ENCODE data around the gene PPP1CA. TPM values are rescaled to one million over a fixed set of nuclear protein-coding genes. Genes with fewer than 3 reads are reported as not detected.
"Not testable (repeated sequence)": the region's sequence is repeated elsewhere in the genome, so short reads cannot be mapped to it uniquely, and the experiment has no call there.

PPP1CA gene
- total RNA-seq, 1 donor from 2014 or later = 218 TPM

DNA sequence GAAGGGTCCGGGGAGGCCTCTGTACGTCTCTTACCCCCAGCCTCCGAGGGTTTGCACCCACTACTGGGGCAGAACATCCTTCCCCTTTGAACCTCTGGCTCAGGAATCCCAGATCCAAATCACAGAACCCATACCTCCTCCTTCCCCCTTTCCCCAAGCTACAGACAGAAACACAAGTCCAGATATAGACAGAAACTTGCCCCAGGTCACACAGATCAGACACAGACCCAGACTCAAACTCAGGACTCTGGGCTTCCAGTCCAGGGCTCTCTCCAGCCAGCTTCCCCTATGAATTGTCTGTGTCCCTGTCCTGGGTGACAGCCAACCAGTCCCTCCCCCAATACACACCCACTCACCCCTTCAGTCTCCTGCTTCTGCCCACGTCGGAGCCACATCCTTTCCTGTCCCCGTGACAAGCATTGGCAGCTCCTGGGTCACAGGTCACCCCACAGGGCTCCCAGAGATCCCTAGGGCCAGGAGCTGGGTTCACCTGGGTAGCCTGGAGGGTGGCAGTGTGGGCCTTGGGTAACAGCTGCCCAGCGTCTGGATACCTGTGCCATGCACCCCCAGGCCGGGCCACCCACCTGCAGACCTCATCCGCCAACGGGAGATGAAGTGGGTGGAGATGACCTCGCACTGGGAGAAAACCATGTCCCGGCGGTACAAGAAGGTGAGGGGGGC, 3.0 kb upstream of the PPP1CA start:
- no peak for DNase-seq (ENCODE audit: extremely low read depth, low read depth, low spot score)

DNA sequence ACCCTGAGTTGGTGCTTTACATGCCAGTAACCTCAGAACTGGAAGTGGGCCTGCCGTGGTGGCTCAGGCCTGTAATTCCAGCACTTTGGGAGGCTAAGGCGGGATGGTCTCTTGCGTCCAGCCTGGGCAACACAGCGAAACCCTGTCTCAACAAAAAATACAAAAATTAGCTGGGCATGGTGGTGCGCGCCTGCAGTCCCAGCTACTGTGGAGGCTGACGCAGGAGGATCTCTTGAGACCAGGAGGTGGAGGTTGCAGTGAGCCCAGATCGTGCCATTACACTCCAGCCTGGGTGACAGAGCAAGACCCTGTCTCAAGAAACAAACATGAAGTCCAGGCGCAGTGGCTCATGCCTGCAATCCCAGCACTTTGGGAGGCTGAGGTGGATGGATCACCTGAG, 1.4 kb upstream of the PPP1CA start:
- DNase-seq (ENCODE audit: extremely low read depth, low read depth, low spot score) = not testable (repeated sequence)

DNA sequence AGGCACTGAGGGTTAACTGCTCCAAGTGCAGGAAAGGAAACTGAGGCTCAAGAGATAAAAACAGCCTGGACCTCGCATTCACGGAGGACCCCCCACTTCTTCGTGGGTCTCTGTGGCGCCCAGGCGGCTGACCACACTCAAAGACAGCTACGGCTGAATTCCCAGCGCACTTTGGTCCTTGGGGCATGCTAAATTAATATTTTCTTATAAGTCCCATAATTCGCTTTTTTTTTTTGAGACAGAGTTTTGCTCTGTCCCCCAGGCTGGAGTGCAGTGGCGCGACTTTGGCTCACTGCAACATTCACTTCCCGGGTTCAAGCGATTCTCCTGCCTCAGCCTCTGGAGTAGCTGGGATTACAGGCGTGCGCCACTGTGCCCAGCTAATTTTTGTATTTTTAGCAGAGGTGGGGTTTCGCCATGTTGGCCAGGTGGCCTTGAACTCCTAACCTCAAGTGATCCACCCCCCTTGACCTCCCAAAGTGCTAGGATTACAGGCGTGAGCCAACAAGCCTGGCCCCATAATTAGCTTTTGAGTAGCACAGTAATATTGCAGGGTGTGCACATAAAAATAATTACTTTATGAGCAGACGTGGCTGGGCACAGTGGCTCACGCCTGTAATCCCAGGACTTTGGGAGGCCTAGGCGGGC, 658 bp upstream of the PPP1CA start:
- not testable (repeated sequence) for DNase-seq (ENCODE audit: extremely low read depth, low read depth, low spot score)

DNA sequence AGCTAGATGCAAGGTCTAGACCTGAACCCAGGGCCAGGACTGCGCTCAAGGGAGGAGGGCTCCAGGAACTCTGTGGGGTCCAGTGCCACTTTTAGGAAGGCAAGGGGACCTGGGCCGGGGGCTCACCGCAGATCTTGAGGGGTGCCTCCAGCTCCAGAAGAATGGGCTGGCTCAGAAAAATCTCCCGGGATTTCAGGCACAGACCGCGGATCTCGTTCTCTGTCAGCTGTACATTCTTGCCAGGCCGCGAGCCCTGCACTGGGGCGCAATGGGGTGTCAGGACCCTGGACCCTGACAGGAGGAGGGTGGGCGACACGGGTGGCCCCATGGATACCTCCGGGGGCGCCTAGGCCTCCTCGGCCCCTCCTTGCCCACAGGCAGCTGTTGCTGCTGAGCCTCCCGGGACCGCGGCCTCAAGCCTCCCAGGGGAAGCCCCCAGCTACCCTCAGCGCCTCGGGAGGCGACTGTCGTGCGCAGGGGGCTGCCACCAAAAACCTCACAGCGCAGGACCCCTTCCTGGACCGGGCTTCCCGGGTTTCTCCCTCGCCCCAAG, 640 bp downstream of the PPP1CA start:
- no peak for DNase-seq (ENCODE audit: extremely low read depth, low read depth, low spot score)

DNA sequence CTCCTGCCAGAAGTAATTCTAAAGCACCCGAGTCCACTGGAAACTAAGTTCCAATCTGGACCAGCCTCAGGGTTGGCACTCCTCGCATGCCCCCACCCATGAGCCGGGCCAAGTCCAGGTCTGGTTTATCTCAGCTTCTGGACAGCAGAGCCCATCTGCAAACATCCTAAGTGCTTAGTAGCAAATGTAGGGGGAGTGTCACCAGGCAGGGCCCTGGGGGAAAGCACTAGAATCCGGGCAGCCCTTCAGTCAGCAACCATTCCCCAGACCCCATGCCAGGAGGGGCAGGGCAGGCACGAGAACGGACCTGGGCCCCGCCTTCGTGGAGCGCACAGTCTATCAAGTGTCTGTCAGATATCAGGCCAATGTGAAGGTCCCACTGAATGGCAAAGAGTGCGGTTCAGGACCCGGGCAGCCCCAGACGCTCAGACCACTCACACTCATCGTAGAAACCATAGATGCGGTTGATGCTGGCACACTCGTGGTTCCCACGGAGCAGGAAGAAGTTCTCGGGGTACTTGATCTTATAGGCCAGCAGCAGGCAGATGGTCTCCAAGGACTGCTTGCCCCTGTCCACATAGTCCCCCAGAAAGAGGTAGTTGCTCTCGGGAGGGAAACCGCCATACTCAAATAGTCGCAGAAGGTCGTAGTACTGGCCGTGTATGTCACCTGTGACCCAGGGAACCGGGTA, 1.3 kb downstream of the PPP1CA start:
- no peak for DNase-seq (ENCODE audit: extremely low read depth, low read depth, low spot score)

DNA sequence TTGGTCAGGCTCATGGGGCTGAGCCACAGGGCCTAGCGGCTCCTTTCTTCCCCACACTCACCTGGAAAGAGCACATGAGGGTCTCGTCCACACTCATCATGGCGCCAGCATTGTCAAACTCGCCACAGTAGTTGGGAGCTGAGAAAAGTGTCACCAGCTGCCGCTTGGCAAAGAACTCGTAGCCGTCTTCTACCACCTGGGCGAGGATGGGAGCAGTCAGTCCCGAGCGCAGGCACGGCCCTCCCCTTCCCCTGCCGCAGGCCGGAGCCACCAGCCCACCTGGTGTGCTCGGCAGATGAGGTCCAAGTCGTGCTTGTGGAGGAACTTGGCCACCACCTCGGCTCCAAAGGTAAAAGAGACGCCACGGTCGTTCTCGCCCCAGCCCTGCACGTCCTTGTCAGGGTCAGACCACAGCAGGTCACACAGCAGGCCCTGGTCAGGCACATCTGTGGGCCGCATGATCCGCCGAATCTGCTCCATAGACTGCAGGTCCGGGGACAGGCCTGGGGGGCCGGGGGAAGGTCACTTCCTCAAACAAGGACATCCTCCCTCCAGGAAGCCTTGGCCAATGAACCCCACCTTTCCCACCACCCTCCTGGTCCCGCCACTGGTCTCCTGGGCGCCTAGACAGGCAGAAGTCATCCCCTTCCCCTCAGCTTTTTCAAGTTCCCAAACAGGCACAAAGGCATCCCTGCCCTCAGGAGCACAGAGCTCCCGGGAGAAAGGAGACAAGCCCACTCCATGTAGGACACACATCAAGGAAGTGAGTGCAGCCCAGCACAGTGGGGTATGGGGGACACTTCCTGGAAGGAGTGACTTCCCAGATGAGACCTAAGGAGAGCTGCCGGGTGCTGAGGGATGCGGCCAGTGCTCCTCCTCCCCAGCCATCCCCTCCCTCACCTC, 2.7 kb downstream of the PPP1CA start:
- DNase-seq (ENCODE audit: extremely low read depth, low read depth, low spot score) = no peak

DNA sequence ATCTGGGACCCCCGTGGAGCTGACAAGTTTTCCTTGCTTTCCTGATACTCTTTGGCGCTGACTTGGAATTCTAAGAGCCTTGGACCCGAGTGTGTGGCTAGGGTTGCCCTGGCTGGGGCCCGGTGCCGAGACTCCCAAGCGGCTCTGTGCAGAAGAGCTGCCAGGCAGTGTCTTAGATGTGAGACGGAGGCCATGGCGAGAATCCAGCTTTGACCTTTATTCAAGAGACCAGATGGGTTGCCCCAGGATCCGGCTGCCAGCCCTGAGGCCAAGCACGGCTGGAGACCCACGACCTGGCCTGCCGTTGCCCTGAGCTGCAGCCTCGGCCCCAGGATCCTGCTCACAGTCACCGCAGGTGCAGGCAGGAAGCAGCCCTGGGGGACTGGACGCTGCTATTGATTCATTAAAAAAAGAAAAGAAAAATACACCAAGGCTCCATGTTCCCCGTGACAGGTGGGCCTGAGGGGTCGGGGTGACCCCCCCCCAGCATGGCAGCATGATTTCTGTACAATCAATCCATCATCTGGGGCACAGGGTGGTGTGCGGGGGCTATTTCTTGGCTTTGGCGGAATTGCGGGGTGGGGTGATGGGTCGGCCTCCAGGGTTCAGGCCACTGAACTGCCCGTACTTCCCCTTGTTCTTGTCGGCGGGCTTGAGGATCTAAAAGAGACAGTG, 3.5 kb downstream of the PPP1CA start:
- no peak for DNase-seq (ENCODE audit: extremely low read depth, low read depth, low spot score)

DNA sequence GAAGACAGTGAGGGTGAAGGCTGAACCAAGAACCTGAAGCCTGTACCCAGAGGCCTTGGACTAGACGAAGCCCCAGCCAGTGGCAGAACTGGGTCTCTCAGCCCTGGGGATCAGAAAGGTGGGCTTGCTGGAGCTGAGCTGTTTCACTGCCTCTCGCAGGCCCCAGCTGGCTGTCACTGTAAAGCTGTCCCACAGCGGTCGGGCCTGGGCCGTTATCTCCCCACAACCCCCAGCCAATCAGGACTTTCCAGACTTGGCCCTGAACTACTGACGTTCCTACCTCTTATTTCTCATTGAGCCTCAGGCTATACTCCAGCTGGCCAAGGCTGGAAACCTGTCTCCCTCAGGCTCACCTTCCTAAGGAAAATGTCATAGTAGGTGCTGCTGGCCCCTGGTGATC, 4.1 kb downstream of the PPP1CA start:
- no peak for DNase-seq (ENCODE audit: extremely low read depth, low read depth, low spot score)

DNA sequence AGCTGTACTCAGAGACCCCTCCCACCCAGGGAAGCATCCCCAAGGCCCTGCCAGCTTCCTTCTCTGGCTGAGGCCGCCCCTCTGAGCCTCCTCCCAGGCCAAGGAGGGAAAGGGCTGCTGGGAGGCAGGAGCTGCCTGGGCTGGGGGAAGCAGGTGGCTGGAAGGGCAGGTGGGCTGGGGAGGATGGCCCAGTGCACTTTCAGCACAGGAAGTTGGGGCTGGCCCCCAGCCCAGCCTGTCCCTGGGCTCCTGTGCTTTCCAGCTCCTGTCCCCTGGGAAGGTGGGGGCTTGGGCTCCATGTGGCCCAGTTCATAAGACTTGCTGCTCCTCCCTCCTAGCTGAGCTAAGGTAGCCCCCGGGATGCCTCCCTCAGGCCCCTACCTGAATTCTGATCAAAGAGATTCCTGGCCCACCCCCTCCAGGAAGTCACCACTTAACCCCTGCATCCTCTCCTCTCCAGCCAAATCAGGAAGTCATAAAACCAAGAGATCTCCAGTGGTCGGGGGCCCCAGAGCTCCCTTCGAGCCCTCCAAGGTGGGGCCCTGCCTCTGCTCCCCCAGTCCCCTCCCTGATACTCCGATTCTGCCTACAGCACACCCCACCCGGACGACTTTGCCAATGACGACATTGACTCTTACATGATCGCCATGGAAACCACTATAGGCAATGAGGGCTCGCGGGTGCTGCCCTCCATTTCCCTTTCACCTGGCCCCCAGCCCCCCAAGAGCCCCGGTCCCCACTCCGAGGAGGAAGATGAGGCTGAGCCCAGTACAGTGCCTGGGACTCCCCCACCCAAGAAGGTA, 4.9 kb downstream of the PPP1CA start:
- DNase-seq (ENCODE audit: extremely low read depth, low read depth, low spot score) = no peak

DNA sequence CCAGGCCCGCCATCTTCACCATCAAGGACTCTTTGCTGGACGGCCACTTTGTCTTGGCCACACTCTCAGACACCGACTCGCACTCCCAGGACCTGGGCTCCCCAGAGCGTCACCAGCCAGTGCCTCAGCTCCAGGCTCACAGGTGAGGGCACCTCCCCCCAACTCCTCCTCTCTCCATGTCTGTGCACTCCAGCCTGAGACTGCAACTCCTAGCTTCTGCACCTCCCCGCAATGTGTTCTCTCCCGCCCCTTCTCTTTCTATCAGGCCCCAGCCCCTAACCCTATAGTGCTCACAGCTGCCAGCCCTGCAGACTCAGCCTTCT, 5.4 kb downstream of the PPP1CA start:
- no peak for DNase-seq (ENCODE audit: extremely low read depth, low read depth, low spot score)

DNA sequence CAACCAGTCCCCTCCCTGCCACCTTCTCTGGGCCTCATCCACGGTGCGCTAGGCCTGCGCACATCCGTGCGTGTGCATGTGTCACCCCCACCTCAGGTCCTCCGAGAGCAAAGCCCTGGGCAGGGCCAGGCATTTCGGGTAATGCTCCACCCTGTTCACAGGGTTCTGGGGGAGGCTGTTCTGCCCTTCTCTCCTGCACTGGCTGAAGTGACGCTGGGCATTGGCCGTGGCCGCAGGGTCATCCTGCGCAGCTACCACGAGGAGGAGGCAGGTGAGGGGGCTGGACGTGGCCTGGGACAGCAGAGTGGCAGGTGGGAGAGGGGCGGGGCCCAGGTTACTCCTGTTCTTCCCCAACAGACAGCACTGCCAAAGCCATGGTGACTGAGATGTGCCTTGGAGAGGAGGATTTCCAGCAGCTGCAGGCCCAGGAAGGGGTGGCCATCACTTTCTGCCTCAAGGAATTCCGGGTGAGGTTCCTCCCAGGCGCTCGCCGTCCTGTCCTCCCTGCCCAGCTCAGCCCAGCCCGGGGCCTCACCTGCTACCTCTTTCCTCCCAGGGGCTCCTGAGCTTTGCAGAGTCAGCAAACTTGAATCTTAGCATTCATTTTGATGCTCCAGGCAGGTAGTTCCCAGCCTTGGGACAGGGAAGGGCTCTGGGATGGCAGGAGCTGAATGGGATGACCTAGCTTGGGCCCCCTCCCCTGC, 6.0 kb downstream of the PPP1CA start:
- DNase-seq (ENCODE audit: extremely low read depth, low read depth, low spot score) = no peak

DNA sequence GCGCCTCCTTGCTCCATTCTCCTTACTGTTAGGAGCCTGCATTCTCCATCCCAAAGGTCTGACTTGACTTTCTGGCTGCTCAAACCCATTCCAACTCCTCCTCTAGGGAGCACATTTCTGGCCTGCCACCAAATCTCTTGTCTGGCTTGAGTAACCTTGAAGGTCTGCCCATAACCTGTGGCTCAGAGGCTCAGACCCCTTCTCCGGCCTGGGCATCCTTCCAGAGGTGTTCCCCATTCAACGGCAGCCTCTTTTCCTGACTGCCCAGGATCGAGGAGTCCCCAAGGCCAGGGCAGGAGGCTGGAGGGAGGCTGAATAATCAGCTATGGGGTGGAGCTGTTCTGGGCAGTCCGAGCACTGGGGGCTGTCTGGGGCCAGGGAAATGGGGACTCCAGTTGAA, 7.7 kb downstream of the PPP1CA start:
- DNase-seq (ENCODE audit: extremely low read depth, low read depth, low spot score) = no peak

DNA sequence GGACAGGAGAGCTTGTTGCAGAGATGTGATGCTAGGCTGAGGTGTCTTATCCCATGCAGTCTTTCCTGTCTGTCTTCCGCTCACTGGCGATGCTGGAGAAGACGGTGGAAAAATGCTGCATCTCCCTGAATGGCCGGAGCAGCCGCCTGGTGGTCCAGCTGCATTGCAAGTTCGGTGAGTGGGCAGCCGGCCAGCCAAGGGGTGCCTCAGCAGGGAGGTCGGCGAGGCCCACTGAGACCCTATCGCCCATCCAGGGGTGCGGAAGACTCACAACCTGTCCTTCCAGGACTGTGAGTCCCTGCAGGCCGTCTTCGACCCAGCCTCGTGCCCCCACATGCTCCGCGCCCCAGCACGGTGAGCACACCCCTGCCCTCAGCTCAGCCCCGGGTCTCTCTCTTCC, 8.2 kb downstream of the PPP1CA start:
- DNase-seq (ENCODE audit: extremely low read depth, low read depth, low spot score) = no peak

DNA sequence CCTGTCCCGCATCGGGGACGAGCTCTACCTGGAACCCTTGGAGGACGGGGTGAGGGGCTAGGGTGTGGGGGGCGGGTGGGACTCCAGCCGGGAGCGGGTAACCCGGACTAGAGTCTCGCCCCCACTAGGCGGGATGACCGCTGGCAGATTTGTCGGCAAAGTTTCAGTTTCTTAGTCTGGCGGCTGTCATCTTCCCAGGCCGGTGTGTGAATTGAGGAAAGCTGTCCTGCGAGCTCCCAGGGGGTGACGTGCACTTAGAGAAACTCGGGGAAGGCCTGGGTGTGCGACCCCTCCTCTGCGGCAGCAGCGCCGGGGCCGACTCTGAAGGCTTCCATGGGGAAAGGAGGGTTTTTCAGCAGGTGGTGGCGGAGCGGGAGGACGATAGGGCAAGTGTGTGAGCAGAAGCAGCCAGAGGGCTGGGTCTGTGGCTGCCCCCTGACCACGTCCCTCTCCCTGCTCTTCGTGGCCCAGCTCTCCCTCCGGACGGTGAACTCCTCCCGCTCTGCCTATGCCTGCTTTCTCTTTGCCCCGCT, 9.4 kb downstream of the PPP1CA start:
- DNase-seq (ENCODE audit: extremely low read depth, low read depth, low spot score) = no peak

DNA sequence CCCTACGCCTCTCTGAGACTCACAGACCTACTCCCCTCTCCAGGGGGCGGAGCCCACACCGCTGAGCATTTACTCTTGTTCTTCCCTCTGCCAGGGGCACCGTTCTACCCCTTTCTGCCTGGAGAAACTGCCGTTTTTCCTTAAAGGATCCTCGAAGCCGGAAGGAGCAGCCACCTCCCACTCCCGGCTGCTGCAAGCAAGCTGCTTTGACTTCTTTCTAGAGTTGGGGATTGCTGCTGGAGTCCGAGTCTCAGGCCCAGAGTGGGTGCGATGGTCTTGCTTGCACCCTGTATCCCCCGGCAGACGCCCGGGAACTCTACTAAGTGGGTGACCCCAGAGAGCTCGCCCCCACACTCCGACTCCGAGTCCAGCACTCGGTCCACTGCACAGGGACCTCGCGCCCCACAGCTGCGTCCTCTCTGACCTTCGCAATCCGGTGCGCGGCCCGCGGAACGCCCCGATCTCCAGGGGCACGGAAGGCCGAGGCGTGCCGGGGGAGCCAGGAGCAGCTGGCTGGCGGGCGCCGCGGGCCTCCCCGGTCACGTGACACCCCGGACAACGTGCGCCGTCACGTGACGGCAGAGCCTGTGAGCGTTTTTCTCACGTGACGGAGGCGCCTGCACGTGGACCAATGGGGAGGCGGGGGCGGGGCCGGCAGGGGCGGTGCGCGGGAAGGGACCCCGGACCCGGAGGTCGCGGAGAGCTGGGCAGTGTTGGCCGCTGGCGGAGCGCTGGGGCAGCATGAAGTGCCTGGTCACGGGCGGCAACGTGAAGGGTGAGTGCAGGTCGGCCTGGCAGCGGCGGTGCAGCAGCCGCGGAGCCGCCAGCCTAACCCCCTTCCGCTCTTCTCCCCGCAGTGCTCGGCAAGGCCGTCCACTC, 10.1 kb downstream of the PPP1CA start, which contains the start of gene RAD9A:
TSS of gene RAD9A (plus strand) at position 683 of the 879 bp plus-strand sequence. CDS start at position 742, 59 bp downstream.
- no peak for DNase-seq (ENCODE audit: extremely low read depth, low read depth, low spot score)

DNA sequence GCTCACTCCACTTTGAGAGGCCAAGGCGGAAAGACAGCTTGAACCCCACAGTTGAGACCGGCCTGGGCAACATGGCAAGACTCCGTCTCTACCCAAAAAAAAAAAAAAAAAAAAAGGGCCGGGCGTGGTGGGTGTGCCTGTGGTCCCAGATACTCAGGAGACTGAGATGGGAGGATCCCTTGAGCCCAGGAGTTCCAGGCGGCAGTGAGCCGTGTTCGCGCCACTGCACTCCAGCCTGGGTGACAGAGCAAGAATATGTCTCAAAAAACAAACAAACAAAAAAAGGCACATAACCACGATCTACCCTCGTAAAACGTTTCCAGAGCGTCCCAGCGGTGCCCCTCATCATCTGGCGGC, 10.7 kb downstream of the PPP1CA start:
- no peak for DNase-seq (ENCODE audit: extremely low read depth, low read depth, low spot score)

DNA sequence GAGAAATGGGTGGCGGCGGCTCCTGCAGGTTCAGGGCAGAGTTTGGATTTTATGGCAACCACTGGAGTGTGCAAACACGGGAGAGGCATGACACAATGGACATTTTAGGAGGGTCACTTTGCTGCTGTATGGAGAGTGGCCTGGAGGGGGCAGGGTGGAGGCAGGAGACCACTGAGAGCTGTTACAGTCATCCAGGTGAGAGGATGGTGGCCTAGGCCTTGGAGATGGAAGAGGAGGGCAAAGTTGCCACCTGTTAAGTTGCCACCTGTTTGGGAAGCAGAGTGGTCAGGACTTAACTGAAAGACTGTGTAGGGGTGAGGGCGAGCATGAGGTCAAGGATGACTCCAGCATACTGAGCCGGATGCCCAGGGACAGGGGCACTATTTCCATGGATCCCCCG, 12.2 kb downstream of the PPP1CA start:
- no peak for DNase-seq (ENCODE audit: extremely low read depth, low read depth, low spot score)

DNA sequence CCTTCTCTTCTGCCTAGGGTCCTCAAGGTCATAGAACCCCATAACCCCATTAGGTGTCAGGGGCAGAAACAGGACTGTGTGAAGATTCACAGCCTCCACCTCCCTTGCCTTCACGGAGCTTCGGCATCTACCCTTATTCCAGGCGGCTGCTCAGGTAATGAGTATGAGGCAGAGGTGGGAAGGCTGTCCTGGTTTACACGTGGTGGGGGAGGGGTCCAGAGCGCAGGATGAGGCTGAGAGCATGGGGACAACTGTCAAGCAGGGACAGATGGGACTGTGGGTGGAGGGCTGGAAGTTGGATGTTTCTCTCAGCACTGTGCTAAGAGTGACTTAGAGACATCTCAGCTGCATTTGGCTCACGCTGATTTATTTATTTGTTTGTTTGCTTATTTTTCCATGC, 14.1 kb downstream of the PPP1CA start:
- DNase-seq (ENCODE audit: extremely low read depth, low read depth, low spot score) = no peak

All from glomerular endothelial cell (primary cell).